Skeletal muscle cell (primary cell): Measurements from ENCODE around the gene FGF12.

Source experiments
- DNase-seq: peaks from one replicate; pipeline ENCODE4 v3.0.0-alpha.2; 2010; ENCODE audit warnings: low read depth
- H3K4me3 ChIP-seq: 2 replicates; pipeline ENCODE4 v1.5.1; 2011; ENCODE audit warnings: low read depth, mild to moderate bottlenecking, control low read depth, low read length, moderate library complexity

The FGF12 gene

DNA sequence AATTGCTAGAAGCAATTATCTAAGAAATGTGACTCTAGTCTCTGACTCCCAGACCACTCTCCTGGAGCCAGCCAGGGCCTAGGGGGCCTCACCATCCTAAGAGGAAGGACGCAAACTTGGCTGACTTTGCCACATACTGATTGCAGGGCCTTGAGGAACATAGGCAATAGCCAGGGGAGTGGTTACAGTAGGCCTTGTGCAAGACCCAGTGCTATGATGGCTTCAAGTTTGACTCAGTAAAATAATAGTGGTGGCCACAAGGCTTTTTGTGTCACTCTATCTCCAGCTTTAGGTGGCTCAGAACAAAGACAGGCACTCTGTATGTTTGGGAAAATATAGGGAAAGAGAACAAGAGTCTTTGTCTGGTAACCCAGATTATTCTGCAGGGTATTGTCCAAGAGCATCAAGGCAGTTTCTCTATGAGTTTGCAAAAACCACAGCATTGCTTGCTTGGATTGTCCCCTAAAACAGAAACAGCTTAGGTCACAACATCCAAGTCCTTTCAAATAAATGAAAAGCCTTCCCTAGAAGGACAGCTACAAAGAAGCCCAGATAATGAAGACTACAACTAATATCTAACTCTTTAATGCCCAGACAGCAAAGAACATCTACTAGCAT is 634.8 kb downstream of the FGF12 start:
- no peak overlapping the region for H3K4me3 ChIP-seq
- DNase-seq: no peak

DNA sequence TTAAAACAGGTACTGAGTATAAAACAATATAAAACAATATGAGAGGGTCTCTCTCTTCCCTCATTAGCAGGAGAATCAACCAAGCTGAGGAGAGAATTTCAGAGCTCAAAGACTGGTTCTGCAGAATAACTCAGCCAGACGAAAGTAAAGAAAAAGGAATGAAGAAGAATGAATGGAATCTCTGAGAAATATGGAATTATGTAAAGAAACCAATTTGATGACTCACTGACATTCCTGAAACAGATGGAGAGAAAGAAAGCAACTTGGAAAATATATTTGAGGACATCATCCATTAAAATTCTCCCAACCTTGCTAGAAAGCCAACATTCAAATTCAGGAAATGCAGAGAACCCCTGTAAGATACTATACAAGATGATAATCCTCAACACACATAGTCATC is 635.5 kb downstream of the FGF12 start:
- no peak overlapping the region for H3K4me3 ChIP-seq
- DNase-seq: no peak

DNA sequence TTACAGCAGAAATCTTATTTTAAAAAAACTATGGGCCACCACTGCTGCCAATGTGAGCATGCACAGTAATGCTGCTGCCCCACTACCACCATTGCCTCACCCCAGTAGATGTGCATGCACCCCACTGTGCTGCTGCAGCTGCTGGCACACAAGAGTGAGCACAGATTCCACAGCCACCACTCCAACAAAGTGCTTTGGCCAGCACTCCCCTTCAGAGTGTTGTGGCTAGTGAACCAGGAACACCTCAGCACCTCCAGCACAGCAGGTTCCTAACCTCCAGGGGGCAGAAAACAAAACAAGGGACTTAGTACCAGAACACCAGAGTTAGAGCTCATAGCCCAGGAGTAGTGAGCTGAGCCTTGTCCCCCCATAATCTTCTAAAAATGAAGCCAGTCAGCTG is 636.8 kb downstream of the FGF12 start:
- H3K4me3 ChIP-seq: no peak overlapping the region
- DNase-seq: no peak
